HFFc6 (cell line): ENCODE data around the gene STK38. TPM values are rescaled to one million over a fixed set of nuclear protein-coding genes. Genes with fewer than 3 reads are reported as not detected.
"Not testable (repeated sequence)": the region's sequence is repeated elsewhere in the genome, so short reads cannot be mapped to it uniquely, and the experiment has no call there.

Experiments used
- DNase-seq: peaks from one replicate; pipeline ENCODE4 v3.0.0-alpha.2; 2018
- H3K27ac Mint-ChIP-seq: 2 replicates; pipeline ENCODE4 v1.8.0; 2020; ENCODE audit warnings: mild to moderate bottlenecking, mixed read lengths
- H3K27me3 Mint-ChIP-seq: 2 replicates; pipeline ENCODE4 v1.8.0; 2021; ENCODE audit warnings: mild to moderate bottlenecking, moderate library complexity, mixed read lengths; ENCODE audit not compliant: insufficient read depth
- H3K36me3 Mint-ChIP-seq: 2 replicates; pipeline ENCODE4 v1.8.0; 2021; ENCODE audit warnings: low read depth, mixed read lengths
- H3K4me1 Mint-ChIP-seq: 2 replicates; pipeline ENCODE4 v1.8.0; 2020; ENCODE audit warnings: low read depth, mixed read lengths
- H3K4me3 Mint-ChIP-seq: 2 replicates; pipeline ENCODE4 v1.8.0; 2020; ENCODE audit warnings: mild to moderate bottlenecking, moderate library complexity, mixed read lengths
- H3K9me3 Mint-ChIP-seq: 2 replicates; pipeline ENCODE4 v1.8.0; 2020; ENCODE audit warnings: mild to moderate bottlenecking, mixed read lengths
- total RNA-seq, 6 experiments: library from RNA; stranded (reverse); fragmentation: NEBNext Ultra II Directional; extraction: Animal tissue kit (Norgen Biotek cat#: 25700); gene quantifications; 2 replicates in 1 of 6; 3 replicates in 5 of 6; pipeline ENCODE4 v1.2.3, GENCODE V29; 2021
- TF ChIP-seq, protein P1 (sequence below): fragments of 200-600 bp; sonication (generic); IDR thresholded peaks from 2 replicates; pipeline ENCODE4 v1.5.0; 2021; ENCODE audit warnings: antibody characterized with exemption, mild to moderate bottlenecking

The STK38 gene
- total RNA-seq, 6 experiments from 2014 or later, result 37.4 to 44.9 (median 41.9) TPM

DNA sequence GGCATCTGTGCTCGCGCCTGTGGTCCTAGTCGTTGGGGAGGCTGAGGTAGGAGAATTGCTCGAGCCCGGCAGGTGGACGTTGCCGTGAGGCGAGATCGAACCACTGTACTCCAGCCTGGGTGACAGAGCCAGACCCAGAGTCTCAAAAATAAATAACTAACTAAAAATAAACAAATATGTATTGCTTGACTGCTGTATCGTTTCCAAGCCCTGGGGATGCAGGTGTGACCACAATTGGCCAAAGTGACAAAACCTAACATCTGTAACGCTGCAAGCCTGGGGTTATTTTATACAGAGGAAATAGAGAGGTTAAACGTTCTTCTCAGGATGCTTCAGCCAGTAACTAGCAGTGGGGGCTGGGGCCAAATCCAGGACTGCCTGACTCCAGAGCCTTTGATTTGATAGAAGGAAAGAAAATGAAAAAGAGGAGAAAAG, 45.0 kb upstream of the STK38 start:
- peaks cover 19% of the 10 kb centered on the region for H3K27me3 Mint-ChIP-seq
- H3K4me1 Mint-ChIP-seq, result peaks cover 40% of the 10 kb centered on the region
- DNase-seq, result no peak
- H3K36me3 Mint-ChIP-seq, result peaks cover 33% of the 10 kb centered on the region
- peaks cover 23% of the 10 kb centered on the region for H3K9me3 Mint-ChIP-seq
- TF ChIP-seq, protein P1, sequence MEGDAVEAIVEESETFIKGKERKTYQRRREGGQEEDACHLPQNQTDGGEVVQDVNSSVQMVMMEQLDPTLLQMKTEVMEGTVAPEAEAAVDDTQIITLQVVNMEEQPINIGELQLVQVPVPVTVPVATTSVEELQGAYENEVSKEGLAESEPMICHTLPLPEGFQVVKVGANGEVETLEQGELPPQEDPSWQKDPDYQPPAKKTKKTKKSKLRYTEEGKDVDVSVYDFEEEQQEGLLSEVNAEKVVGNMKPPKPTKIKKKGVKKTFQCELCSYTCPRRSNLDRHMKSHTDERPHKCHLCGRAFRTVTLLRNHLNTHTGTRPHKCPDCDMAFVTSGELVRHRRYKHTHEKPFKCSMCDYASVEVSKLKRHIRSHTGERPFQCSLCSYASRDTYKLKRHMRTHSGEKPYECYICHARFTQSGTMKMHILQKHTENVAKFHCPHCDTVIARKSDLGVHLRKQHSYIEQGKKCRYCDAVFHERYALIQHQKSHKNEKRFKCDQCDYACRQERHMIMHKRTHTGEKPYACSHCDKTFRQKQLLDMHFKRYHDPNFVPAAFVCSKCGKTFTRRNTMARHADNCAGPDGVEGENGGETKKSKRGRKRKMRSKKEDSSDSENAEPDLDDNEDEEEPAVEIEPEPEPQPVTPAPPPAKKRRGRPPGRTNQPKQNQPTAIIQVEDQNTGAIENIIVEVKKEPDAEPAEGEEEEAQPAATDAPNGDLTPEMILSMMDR, result no peak
- H3K4me3 Mint-ChIP-seq, result peak overlapping the region; percentile 47
- H3K27ac Mint-ChIP-seq, result peak overlapping the region; percentile 72

DNA sequence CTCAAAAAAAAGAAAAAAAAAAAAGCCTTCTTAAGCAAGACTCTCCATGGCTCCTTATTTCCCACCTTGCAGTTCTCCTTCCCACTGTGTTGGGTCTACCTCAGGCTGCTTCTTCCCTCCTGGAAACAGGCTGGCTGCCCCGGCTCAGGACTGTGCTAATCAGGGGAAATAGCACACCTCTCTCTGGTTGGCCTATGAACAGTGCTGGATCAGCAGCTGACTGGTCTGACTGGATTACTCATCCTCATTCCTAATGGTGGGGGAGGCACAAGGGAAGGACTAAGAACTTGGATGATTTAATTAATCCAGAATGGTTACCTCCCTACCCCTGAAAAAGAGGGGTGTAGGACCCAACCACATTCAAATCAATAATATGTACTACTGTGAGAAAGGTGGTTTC, 43.0 kb upstream of the STK38 start:
- Mint-ChIP-seq H3K36me3 (peaks cover 13% of the 10 kb centered on the region), H3K27ac (peak overlapping the region; percentile 44), H3K9me3 (peaks cover 13% of the 10 kb centered on the region), H3K4me1 (peaks cover 44% of the 10 kb centered on the region), H3K4me3 (no peak overlapping the region; the same call in 1 of the 2 replicates), H3K27me3 (peaks cover 18% of the 10 kb centered on the region)
- TF ChIP-seq, protein P1, result no peak
- DNase-seq, result peak; percentile 69

DNA sequence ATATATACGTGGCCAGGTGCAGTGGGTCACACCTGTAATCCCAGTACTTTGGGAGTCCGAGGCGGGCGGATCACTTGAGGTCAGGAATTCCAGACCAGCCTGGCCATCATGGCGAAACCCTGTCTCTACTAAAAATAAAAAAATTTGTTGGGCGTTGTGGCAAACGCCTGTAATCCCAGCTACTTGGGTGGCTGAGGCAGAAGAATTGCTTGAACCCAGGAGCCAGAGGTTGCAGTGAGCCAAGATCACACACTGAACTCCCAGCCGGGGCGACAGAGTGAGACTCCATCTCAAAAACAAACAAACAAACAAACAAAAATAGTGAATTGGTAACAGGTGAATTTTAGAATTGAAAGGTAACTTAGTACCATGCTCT, 41.7 kb upstream of the STK38 start:
- H3K4me1 Mint-ChIP-seq, result peaks cover 48% of the 10 kb centered on the region
- H3K9me3 Mint-ChIP-seq, H3K36me3 Mint-ChIP-seq, H3K27ac Mint-ChIP-seq, H3K27me3 Mint-ChIP-seq, H3K4me3 Mint-ChIP-seq, DNase-seq: not testable (repeated sequence)

DNA sequence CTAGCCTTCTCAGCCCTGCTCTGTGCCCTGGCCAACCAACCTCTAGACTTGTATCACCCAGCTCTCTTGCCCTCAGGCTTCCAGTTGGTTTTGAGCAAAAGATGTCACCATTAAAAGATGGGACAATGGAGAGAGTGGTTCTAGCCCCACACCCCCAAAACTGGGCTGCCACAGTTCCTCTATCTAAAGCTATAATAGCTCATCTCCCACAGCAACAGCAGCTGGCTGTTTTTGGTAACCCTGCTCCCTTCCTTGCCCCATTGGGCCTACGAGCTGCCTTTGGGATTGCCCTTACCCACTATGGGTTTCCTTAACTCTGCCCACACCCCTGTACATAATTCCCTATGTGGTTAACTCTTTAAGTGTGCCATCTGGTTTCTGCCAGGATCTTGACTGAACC, 39.3 kb upstream of the STK38 start:
- peaks cover 39% of the 10 kb centered on the region for H3K4me1 Mint-ChIP-seq
- no peaks in the 10 kb centered on the region for H3K9me3 Mint-ChIP-seq
- no peak for DNase-seq
- H3K27me3 Mint-ChIP-seq, result peaks cover 3% of the 10 kb centered on the region; the same call in 1 of the 2 replicates
- H3K36me3 Mint-ChIP-seq, result no peaks in the 10 kb centered on the region
- peak overlapping the region; percentile 26; the same call in 1 of the 2 replicates for H3K27ac Mint-ChIP-seq
- TF ChIP-seq, protein P1, result no peak
- H3K4me3 Mint-ChIP-seq, result no peak overlapping the region

DNA sequence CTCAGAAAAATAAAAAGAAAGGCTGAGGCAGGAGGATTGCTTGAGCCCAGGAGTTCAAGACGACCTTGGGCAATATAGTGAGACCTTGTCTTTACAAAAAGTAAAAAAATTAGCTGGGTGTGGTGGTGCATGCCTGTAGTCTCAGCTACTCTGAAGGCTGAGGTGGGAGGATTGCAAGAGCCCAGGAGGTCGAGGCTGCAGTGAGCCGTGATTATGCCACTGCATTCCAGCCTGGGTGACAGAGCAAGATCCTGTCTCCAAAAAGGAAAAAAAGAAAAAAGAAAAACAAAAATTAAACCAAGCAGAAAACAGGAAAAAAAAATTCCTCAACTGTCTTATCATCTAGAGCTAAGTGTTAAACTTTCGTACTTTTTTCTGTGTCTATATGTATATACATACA, 34.4 kb upstream of the STK38 start:
- peaks cover 54% of the 10 kb centered on the region for H3K4me1 Mint-ChIP-seq
- peaks cover under 1% of the 10 kb centered on the region; the same call in 1 of the 2 replicates for H3K27me3 Mint-ChIP-seq
- H3K9me3 Mint-ChIP-seq, result no peaks in the 10 kb centered on the region
- DNase-seq, result no peak
- TF ChIP-seq, protein P1, result no peak
- no peak overlapping the region for H3K4me3 Mint-ChIP-seq
- no peaks in the 10 kb centered on the region for H3K36me3 Mint-ChIP-seq
- peak overlapping the region; percentile 68 for H3K27ac Mint-ChIP-seq

DNA sequence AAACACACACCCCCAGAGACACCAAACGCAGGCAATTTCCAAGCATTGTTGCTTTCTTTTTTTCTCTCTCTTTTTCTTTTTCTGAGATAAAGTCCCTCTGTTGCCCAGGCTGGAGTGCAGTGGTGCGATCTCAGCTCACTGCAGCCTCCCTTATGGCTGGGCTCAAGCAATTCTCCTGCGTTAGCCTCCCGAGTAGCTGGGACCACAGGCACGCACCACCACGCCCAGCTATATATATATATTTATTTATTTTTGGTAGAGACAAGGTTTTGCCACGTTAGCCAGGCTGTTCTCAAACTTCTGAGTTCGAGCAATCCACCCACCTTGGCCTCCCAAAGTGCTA, 32.9 kb upstream of the STK38 start:
- TF ChIP-seq, protein P1, result no peak
- peak overlapping the region; percentile 40; the same call in 1 of the 2 replicates for H3K4me3 Mint-ChIP-seq
- peaks cover 47% of the 10 kb centered on the region for H3K4me1 Mint-ChIP-seq
- no peaks in the 10 kb centered on the region for H3K36me3 Mint-ChIP-seq
- DNase-seq, result no peak
- no peaks in the 10 kb centered on the region; the same call in 1 of the 2 replicates for H3K27me3 Mint-ChIP-seq
- peak overlapping the region; percentile 67 for H3K27ac Mint-ChIP-seq
- H3K9me3 Mint-ChIP-seq, result no peaks in the 10 kb centered on the region
